ENCODE measurements around the gene SESTD1.

DNA sequence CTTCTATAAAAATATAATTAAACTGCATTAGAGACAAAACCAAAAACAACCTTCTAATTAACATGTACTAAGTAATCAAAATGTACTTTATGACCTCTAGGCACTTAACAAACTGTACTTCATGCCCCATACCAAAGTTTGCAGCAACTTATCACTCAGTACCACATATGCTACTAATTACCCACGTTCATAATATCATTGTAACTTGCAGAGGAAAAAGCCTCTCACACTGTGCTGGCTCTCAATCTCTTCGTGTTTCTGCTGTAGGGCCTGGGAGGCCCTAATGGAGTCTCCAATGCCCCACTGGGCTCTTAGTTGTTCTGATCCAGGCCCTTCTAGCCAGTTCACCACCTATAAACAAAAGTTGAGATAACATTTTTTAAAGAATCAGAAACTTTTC is 132.6 kb downstream of the SESTD1 start:
- TF ChIP-seq CTCF (conservative IDR thresholded peaks at IDR 0.05; ENCODE audit: low read depth in 2 of 2) = no peak
- TF ChIP-seq CREB1 (CRISPR knock-in tag; IDR thresholded peaks at IDR 0.05; ENCODE audit: low read depth) = no peak
- TF ChIP-seq, protein P1, sequence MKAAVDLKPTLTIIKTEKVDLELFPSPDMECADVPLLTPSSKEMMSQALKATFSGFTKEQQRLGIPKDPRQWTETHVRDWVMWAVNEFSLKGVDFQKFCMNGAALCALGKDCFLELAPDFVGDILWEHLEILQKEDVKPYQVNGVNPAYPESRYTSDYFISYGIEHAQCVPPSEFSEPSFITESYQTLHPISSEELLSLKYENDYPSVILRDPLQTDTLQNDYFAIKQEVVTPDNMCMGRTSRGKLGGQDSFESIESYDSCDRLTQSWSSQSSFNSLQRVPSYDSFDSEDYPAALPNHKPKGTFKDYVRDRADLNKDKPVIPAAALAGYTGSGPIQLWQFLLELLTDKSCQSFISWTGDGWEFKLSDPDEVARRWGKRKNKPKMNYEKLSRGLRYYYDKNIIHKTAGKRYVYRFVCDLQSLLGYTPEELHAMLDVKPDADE (IDR thresholded peaks at IDR 0.05) = no peak
- no peak for TF ChIP-seq REST (IDR thresholded peaks at IDR 0.05; ENCODE audit: unreplicated experiment)
- TF ChIP-seq, protein P2, sequence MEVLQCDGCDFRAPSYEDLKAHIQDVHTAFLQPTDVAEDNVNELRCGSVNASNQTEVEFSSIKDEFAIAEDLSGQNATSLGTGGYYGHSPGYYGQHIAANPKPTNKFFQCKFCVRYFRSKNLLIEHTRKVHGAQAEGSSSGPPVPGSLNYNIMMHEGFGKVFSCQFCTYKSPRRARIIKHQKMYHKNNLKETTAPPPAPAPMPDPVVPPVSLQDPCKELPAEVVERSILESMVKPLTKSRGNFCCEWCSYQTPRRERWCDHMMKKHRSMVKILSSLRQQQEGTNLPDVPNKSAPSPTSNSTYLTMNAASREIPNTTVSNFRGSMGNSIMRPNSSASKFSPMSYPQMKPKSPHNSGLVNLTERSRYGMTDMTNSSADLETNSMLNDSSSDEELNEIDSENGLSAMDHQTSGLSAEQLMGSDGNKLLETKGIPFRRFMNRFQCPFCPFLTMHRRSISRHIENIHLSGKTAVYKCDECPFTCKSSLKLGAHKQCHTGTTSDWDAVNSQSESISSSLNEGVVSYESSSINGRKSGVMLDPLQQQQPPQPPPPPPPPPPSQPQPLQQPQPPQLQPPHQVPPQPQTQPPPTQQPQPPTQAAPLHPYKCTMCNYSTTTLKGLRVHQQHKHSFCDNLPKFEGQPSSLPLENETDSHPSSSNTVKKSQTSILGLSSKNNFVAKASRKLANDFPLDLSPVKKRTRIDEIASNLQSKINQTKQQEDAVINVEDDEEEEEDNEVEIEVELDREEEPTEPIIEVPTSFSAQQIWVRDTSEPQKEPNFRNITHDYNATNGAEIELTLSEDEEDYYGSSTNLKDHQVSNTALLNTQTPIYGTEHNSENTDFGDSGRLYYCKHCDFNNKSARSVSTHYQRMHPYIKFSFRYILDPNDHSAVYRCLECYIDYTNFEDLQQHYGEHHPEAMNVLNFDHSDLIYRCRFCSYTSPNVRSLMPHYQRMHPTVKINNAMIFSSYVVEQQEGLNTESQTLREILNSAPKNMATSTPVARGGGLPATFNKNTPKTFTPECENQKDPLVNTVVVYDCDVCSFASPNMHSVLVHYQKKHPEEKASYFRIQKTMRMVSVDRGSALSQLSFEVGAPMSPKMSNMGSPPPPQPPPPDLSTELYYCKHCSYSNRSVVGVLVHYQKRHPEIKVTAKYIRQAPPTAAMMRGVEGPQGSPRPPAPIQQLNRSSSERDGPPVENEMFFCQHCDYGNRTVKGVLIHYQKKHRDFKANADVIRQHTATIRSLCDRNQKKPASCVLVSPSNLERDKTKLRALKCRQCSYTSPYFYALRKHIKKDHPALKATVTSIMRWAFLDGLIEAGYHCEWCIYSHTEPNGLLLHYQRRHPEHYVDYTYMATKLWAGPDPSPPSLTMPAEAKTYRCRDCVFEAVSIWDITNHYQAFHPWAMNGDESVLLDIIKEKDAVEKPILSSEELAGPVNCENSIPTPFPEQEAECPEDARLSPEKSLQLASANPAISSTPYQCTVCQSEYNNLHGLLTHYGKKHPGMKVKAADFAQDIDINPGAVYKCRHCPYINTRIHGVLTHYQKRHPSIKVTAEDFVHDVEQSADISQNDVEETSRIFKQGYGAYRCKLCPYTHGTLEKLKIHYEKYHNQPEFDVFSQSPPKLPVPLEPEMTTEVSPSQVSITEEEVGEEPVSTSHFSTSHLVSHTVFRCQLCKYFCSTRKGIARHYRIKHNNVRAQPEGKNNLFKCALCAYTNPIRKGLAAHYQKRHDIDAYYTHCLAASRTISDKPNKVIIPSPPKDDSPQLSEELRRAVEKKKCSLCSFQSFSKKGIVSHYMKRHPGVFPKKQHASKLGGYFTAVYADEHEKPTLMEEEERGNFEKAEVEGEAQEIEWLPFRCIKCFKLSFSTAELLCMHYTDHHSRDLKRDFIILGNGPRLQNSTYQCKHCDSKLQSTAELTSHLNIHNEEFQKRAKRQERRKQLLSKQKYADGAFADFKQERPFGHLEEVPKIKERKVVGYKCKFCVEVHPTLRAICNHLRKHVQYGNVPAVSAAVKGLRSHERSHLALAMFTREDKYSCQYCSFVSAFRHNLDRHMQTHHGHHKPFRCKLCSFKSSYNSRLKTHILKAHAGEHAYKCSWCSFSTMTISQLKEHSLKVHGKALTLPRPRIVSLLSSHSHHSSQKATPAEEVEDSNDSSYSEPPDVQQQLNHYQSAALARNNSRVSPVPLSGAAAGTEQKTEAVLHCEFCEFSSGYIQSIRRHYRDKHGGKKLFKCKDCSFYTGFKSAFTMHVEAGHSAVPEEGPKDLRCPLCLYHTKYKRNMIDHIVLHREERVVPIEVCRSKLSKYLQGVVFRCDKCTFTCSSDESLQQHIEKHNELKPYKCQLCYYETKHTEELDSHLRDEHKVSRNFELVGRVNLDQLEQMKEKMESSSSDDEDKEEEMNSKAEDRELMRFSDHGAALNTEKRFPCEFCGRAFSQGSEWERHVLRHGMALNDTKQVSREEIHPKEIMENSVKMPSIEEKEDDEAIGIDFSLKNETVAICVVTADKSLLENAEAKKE (CRISPR knock-in tag; IDR thresholded peaks at IDR 0.05) = no peak
- TF ChIP-seq EZH2 (IDR thresholded peaks at IDR 0.05; ENCODE audit: low read depth, unreplicated experiment) = no peak
- no peak for TF ChIP-seq POLR2AphosphoS5 (IDR thresholded peaks at IDR 0.05; ENCODE audit: low read depth)
- TF ChIP-seq JUNB (IDR thresholded peaks at IDR 0.05; ENCODE audit: unreplicated experiment) = no peak
- TF ChIP-seq EZH2phosphoT487 (IDR thresholded peaks at IDR 0.05; ENCODE audit: unreplicated experiment) = no peak
- TF ChIP-seq ZNF114 (CRISPR knock-in tag; IDR thresholded peaks at IDR 0.05) = no peak
- no peak for TF ChIP-seq NANOG (IDR thresholded peaks at IDR 0.05; ENCODE audit: borderline replicate concordance)
